PC-9 (cell line): ENCODE measurements around the gene KRTAP5-6. TPM values are rescaled to one million over a fixed set of nuclear protein-coding genes. Genes with fewer than 3 reads are reported as not detected.
"Not testable (repeated sequence)": the region's sequence is repeated elsewhere in the genome, so short reads cannot be mapped to it uniquely, and the experiment has no call there.

Experiments used
- BruUV-seq: library from RNA; stranded (reverse); fragments of 400-500 nt; replicated peaks from 2 replicates; lab custom pipeline; 2021; lab: Mats Ljungman, UMichigan
- CTCF ChIA-PET: fragments of 300-600 bp; sonication (Branson Sonifier 250); formaldehyde crosslinking; loops from one replicate; lab custom pipeline; 2022; ENCODE audit warnings: antibody characterized with exemption; lab: Charles Lee
- POLR2A ChIA-PET: fragments of 300-600 bp; sonication (Branson Sonifier 250); formaldehyde crosslinking; loops from one replicate; lab custom pipeline; 2022; ENCODE audit warnings: antibody characterized with exemption; ENCODE audit not compliant: unreplicated experiment; lab: Charles Lee
- DNase-seq, 2 experiments: peaks; one replicate each; pipeline versions ENCODE4 v3.0.0 to v3.0.0-alpha.2; 2015 to 2022; ENCODE audit warnings: mixed read lengths in 1 of 2
- H2AFZ ChIP-seq: fragments of 200-600 bp; sonication (generic); 2 replicates; pipeline ENCODE4 v1.8.1; 2017; ENCODE audit warnings: antibody characterized with exemption
- H3F3A ChIP-seq: fragments of 200-600 bp; sonication (generic); 2 replicates; pipeline ENCODE4 v1.8.1; 2017; ENCODE audit warnings: antibody characterized with exemption, mild to moderate bottlenecking, low read depth; ENCODE audit not compliant: insufficient read depth
- H3K27ac ChIP-seq: fragments of 200-600 bp; sonication (generic); 2 replicates; pipeline ENCODE4 v1.6.1; 2016; ENCODE audit warnings: mixed run types
- H3K27me3 ChIP-seq: fragments of 200-600 bp; sonication (generic); 2 replicates; pipeline ENCODE4 v1.6.1; 2016; ENCODE audit warnings: low read depth, mixed run types; ENCODE audit not compliant: insufficient read depth
- H3K36me3 ChIP-seq: fragments of 200-600 bp; sonication (generic); 2 replicates; pipeline ENCODE4 v1.6.1; 2016; ENCODE audit warnings: low read depth, mixed run types
- H3K4me1 ChIP-seq: fragments of 200-600 bp; sonication (generic); replicated peaks from 2 replicates; pipeline ENCODE4 v1.6.1; 2016; ENCODE audit warnings: mixed run types; ENCODE audit not compliant: insufficient read depth
- H3K4me2 ChIP-seq: fragments of 200-600 bp; sonication (generic); 2 replicates; pipeline ENCODE4 v1.6.1; 2017; ENCODE audit warnings: mixed run types
- H3K4me3 ChIP-seq: fragments of 200-600 bp; sonication (generic); 2 replicates; pipeline ENCODE4 v1.6.1; 2016; ENCODE audit warnings: mixed run types
- H3K79me2 ChIP-seq: fragments of 200-600 bp; sonication (generic); 2 replicates; pipeline ENCODE4 v1.6.1; 2017; ENCODE audit warnings: low read depth, mixed run types
- H3K9me2 ChIP-seq: fragments of 200-600 bp; sonication (generic); 2 replicates; pipeline ENCODE4 v1.8.1; 2017; ENCODE audit warnings: mild to moderate bottlenecking; ENCODE audit not compliant: insufficient read depth
- H3K9me3 ChIP-seq: fragments of 200-600 bp; sonication (generic); 2 replicates; pipeline ENCODE4 v1.8.1; 2016; ENCODE audit warnings: low read depth; ENCODE audit not compliant: insufficient read depth
- H4K20me1 ChIP-seq: fragments of 200-600 bp; sonication (generic); 2 replicates; pipeline ENCODE4 v1.8.1; 2017; ENCODE audit not compliant: insufficient read depth
- CTCF ChIP-seq: fragments of 200-600 bp; sonication (generic); conservative IDR thresholded peaks from 2 replicates; pipeline ENCODE4 v1.6.1; 2017; ENCODE audit warnings: mixed run types, antibody characterized with exemption, mild to moderate bottlenecking, moderate library complexity
- EZH2 ChIP-seq: fragments of 200-600 bp; sonication (generic); IDR thresholded peaks from 2 replicates; pipeline ENCODE4 v1.8.0; 2017; ENCODE audit warnings: antibody characterized with exemption, low read depth
- intact Hi-C: fragments of 100-400 bp; cut with micrococcal nuclease; formaldehyde crosslinking; loops from one replicate; pipeline ENCODE4 v1.10.0; 2022; ENCODE audit not compliant: unreplicated experiment
- total RNA-seq: library from RNA; stranded (reverse); gene quantifications from 2 replicates; pipeline ENCODE4 v1.2.3, GENCODE V29; 2021

Gene KRTAP5-6
- total RNA-seq, 1 experiment from 2014 or later, result not detected

DNA sequence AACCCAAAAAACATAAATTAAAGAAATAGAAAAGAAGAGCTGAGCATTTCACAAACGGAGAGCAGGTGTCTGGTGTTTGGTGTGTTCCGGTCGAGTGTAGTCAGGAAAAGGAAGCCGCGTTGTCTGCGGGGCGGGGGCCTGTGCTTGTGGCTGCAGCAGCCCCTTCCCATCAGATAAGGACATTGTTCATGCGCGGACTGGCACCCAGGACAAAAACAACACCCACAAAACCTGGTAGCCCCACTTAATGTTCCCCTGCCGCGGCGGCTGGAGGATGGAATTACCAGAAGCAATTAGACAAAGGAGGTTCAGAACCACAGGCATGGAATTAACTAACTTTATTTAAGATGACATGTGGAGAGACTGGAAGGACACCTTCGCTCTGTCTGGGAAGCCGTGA, 37.5 kb upstream of the KRTAP5-6 start:
- intact Hi-C loops, result no loop called here
- no TSS peak for BruUV-seq
- CTCF ChIA-PET, result no interaction called here

GRCh38 chr11:1660111-1660867, 36.7 kb upstream of the KRTAP5-6 start:
- ChIA-PET POLR2A (no interaction called here), CTCF (no interaction called here)
- BruUV-seq, result no TSS peak
- no peaks in the 10 kb centered on the region for H3K9me3 ChIP-seq
- H3K27ac ChIP-seq, result no peak overlapping the region
- H3F3A ChIP-seq, result no peaks in the 10 kb centered on the region
- no peak overlapping the region for H3K4me2 ChIP-seq
- TF ChIP-seq CTCF (no peak), EZH2 (no peak)
- no peak for DNase-seq
- H3K36me3 ChIP-seq, result no peaks in the 10 kb centered on the region
- intact Hi-C loops, result no loop called here
- H3K27me3 ChIP-seq, result peaks cover 41% of the 10 kb centered on the region
- no peaks in the 10 kb centered on the region for H3K9me2 ChIP-seq
- no peaks in the 10 kb centered on the region for H3K79me2 ChIP-seq
- no peak overlapping the region for H3K4me3 ChIP-seq
- H3K4me1 ChIP-seq, result no peaks in the 10 kb centered on the region
- no peak overlapping the region for H2AFZ ChIP-seq
- H4K20me1 ChIP-seq, result no peaks in the 10 kb centered on the region

More for the DNA sequence above, 37.5 kb upstream of the KRTAP5-6 start:
- Histone ChIP-seq H3K9me3 (no peaks in the 10 kb centered on the region), H3K36me3 (no peaks in the 10 kb centered on the region), H3K79me2 (no peaks in the 10 kb centered on the region), H2AFZ (no peak overlapping the region), H3F3A (no peaks in the 10 kb centered on the region), H3K4me2 (no peak overlapping the region), H3K4me3 (no peak overlapping the region), H3K27ac (no peak overlapping the region), H3K4me1 (no peaks in the 10 kb centered on the region), H4K20me1 (no peaks in the 10 kb centered on the region), H3K9me2 (no peaks in the 10 kb centered on the region), H3K27me3 (peaks cover 48% of the 10 kb centered on the region)
- POLR2A ChIA-PET, result interaction anchor here (0.6 kb wide), 1 partner anchor 85 kb away, joined by 3 read pairs; no protein-coding TSS in a partner anchor
- no peak for DNase-seq
- TF ChIP-seq EZH2 (no peak), CTCF (no peak)

DNA sequence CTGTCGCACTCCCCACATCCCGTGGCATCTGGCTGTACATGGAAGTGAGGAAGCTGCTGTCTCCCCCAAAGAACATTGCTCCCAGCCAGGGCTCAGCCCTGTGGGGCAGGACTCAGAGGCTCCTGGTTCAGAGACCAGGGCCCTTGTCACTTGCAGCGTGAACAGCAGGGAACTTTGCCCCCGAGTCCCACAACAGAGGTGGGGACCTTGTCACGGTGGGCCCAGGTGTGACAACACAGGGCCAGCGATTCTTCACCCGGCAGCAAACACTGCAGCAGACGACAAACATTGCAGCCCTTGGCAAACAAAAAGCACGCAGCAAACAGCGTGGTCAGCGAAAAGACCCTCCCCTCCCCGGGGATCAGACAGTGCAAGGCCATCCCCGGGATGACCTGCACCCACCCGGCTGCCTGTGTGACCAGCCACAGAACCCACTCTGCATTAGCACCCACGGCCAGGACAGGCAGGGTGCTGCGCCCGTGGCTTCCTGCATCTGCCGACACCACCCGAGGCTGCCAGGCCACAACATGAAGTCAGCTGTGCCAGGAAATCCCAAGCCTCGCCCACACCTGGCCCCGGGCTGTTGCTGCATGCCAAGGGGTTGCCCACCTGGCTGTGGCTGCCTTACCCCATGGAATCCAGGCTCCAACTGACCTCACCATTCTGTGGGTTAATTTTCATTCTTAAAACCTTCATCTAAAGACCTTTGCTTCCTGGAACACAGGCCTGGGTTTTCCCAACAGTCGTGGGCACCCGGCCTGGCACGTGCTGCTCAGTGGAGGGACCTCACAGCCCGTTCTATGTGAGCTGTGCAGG, 35.3 kb upstream of the KRTAP5-6 start:
- H3K9me3 ChIP-seq, H3K36me3 ChIP-seq, DNase-seq, H3K79me2 ChIP-seq, H2AFZ ChIP-seq, H3F3A ChIP-seq, CTCF ChIA-PET, H3K4me3 ChIP-seq, intact Hi-C loops, H3K4me1 ChIP-seq, H3K9me2 ChIP-seq, H3K27ac ChIP-seq, BruUV-seq, H4K20me1 ChIP-seq, H3K4me2 ChIP-seq, POLR2A ChIA-PET: not testable (repeated sequence)
- peaks cover 31% of the 10 kb centered on the region for H3K27me3 ChIP-seq

DNA sequence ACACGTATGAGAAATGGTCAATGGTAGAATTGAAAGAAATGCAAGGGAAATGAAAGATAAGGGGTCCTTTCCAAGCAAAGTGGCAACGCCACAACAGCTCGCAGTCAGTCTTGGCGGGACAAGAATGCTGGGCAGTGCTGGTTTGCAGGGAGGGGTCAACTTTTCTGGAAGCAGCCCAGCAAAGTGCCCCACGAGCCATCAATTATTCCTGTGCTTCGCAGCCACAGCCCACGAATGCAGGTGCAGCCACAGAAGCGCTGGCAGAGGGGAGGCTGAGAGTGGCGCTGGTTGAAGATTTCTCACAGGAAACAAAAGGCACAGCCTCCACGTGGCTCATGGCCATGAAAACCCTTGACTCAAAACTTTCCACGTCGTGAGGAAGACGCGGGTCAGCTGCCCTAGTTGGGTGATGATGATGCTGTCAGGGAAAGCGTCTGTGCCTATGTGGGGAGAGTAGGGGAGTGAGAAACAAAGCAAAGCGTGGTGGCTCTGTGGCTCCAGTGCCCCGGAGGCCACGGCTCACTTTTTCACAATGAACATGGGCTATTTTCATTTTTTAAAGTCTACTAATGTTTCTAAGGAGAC, 34.2 kb upstream of the KRTAP5-6 start:
- H3K27me3 ChIP-seq, result peaks cover 28% of the 10 kb centered on the region; the same call in 1 of the 2 replicates
- H3K4me2 ChIP-seq, H2AFZ ChIP-seq, POLR2A ChIA-PET, H3K36me3 ChIP-seq, H3K4me1 ChIP-seq, DNase-seq, H3K4me3 ChIP-seq, intact Hi-C loops, H3K27ac ChIP-seq, H3F3A ChIP-seq, BruUV-seq, CTCF ChIA-PET, H3K9me3 ChIP-seq, H4K20me1 ChIP-seq, H3K79me2 ChIP-seq, H3K9me2 ChIP-seq: not testable (repeated sequence)
